KOPT-K1 (cell line): ENCODE data around the gene PDPN.
"Not testable (repeated sequence)": the region's sequence is repeated elsewhere in the genome, so short reads cannot be mapped to it uniquely, and the experiment has no call there.

Experiments used
- H3K27ac ChIP-seq: fragments of 200-600 bp; sonication (generic); 2 replicates; pipeline ENCODE4 v1.5.1; 2016; ENCODE audit warnings: antibody characterized with exemption, mild to moderate bottlenecking, low read depth, low read length; ENCODE audit not compliant: poor library complexity, severe bottlenecking
- H3K36me3 ChIP-seq: fragments of 200-600 bp; sonication (generic); 2 replicates; pipeline ENCODE4 v1.5.1; 2017; ENCODE audit warnings: antibody characterized with exemption, mild to moderate bottlenecking, low read length, moderate library complexity; ENCODE audit not compliant: insufficient read depth
- H3K9me3 ChIP-seq: fragments of 200-600 bp; sonication (generic); 2 replicates; pipeline ENCODE4 v1.5.1; 2017; ENCODE audit warnings: antibody characterized with exemption, low read length, mild to moderate bottlenecking; ENCODE audit not compliant: insufficient read depth, poor library complexity, severe bottlenecking

The PDPN gene

GRCh38 chr1:13556224-13556764, 27.3 kb upstream of the PDPN start:
- Histone ChIP-seq H3K9me3 (no peaks in the 10 kb centered on the region), H3K27ac (no peak overlapping the region), H3K36me3 (no peaks in the 10 kb centered on the region)

- H3K36me3 ChIP-seq = no peaks in the 10 kb centered on the region
- no peaks in the 10 kb centered on the region for H3K9me3 ChIP-seq
- no peak overlapping the region for H3K27ac ChIP-seq
These were observed 23.1 kb upstream of the PDPN start for GRCh38 chr1:13560541-13560940.

- not testable (repeated sequence) for H3K27ac ChIP-seq, H3K36me3 ChIP-seq
These were observed 20.7 kb upstream of the PDPN start for GRCh38 chr1:13562981-13563380.

GRCh38 chr1:13564073-13564472, 19.6 kb upstream of the PDPN start:
- H3K36me3 ChIP-seq = no peaks in the 10 kb centered on the region
- no peaks in the 10 kb centered on the region for H3K9me3 ChIP-seq
- no peak overlapping the region for H3K27ac ChIP-seq

More at GRCh38 chr1:13562981-13563380, 20.7 kb upstream of the PDPN start:
- H3K9me3 ChIP-seq = not testable (repeated sequence)

GRCh38 chr1:13570435-13570834, 13.2 kb upstream of the PDPN start:
- not testable (repeated sequence) for H3K9me3 ChIP-seq, H3K36me3 ChIP-seq, H3K27ac ChIP-seq

GRCh38 chr1:13570924-13571323, 12.7 kb upstream of the PDPN start:
- no peaks in the 10 kb centered on the region for H3K36me3 ChIP-seq
- H3K9me3 ChIP-seq = no peaks in the 10 kb centered on the region
- no peak overlapping the region for H3K27ac ChIP-seq

- H3K36me3 ChIP-seq = no peaks in the 10 kb centered on the region
These were observed 10.0 kb upstream of the PDPN start for GRCh38 chr1:13573586-13573985.

GRCh38 chr1:13576926-13577325, 6.7 kb upstream of the PDPN start:
- Histone ChIP-seq H3K27ac (no peak overlapping the region), H3K9me3 (no peaks in the 10 kb centered on the region), H3K36me3 (no peaks in the 10 kb centered on the region)

More at GRCh38 chr1:13573586-13573985, 10.0 kb upstream of the PDPN start:
- no peak overlapping the region for H3K27ac ChIP-seq
- H3K9me3 ChIP-seq = no peaks in the 10 kb centered on the region

GRCh38 chr1:13577846-13578245, 5.8 kb upstream of the PDPN start:
- Histone ChIP-seq H3K9me3 (no peaks in the 10 kb centered on the region), H3K36me3 (no peaks in the 10 kb centered on the region), H3K27ac (no peak overlapping the region)

GRCh38 chr1:13581446-13581845, 2.2 kb upstream of the PDPN start:
- Histone ChIP-seq H3K27ac (no peak overlapping the region), H3K9me3 (no peaks in the 10 kb centered on the region), H3K36me3 (no peaks in the 10 kb centered on the region)

GRCh38 chr1:13582713-13583443, 754 bp upstream of the PDPN start:
- Histone ChIP-seq H3K27ac (no peak overlapping the region), H3K36me3 (no peaks in the 10 kb centered on the region), H3K9me3 (no peaks in the 10 kb centered on the region)

- Histone ChIP-seq H3K36me3 (no peaks in the 10 kb centered on the region), H3K9me3 (no peaks in the 10 kb centered on the region), H3K27ac (no peak overlapping the region)
These were observed 547 bp downstream of the PDPN start for GRCh38 chr1:13583966-13584791.

GRCh38 chr1:13584876-13585611, 1.4 kb downstream of the PDPN start:
- H3K27ac ChIP-seq = no peak overlapping the region

GRCh38 chr1:13585612-13585991, 2.0 kb downstream of the PDPN start:
- H3K27ac ChIP-seq = no peak overlapping the region
- no peaks in the 10 kb centered on the region for H3K36me3 ChIP-seq
- no peaks in the 10 kb centered on the region for H3K9me3 ChIP-seq

More at GRCh38 chr1:13584876-13585611, 1.4 kb downstream of the PDPN start:
- Histone ChIP-seq H3K36me3 (no peaks in the 10 kb centered on the region), H3K9me3 (no peaks in the 10 kb centered on the region)

GRCh38 chr1:13586001-13586400, 2.4 kb downstream of the PDPN start:
- Histone ChIP-seq H3K27ac (no peak overlapping the region), H3K9me3 (no peaks in the 10 kb centered on the region), H3K36me3 (no peaks in the 10 kb centered on the region)
